GM18873 (cell line): Measurements from ENCODE around the gene NR4A2.

Experiments used
- ATAC-seq: cut with Tn5 transposase; IDR thresholded peaks from one replicate; pipeline ENCODE4 v1.9.1; 2021; ENCODE audit warnings: mild to moderate bottlenecking, moderate library complexity, moderate number of reproducible peaks; ENCODE audit not compliant: unreplicated experiment, low FRiP score

The NR4A2 gene

DNA sequence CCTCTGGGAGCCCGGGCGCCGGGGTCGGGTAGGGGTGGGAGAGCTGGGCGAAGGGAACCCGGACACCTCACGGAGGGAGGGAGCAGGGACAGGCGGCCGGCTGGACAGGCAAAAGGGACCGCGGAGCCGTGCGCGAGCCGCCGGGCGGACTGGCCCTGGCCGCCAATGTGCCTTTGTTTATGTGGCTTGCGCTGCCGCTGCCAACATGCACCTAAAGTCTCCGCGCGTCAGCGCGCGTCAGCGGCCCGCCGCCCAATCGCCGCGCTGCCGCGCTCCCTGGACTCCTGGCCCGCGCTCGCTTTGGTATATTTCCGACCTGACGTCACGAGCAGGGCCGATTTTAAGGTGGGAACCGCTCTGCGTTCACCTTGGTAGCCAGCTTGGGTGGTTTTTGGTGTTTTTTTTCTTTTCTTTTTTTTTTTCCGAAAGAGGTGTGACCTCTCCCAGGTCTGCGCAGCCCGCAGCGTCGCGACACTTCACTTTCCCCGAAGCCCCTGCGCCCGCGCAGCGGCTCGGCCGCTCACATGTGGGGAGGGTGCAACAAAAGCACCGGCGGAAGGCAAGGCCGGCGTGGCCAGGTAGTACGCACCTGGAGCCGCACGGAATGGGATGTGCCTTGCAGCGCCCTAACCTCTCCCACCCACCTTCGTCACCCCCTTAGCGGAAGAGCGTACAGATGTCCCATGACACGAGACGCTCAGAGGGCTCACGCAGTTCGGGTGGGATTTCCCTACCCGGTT, at the start of gene NR4A2:
Gene NR4A2 (minus strand): TSS at position 188 of the 740 bp plus-strand sequence. CDS start 2,535 bp downstream, outside the sequence.
- peak; percentile 52 for ATAC-seq

- ATAC-seq: peak; percentile 93
Measured at GRCh38 chr2:156380117-156380645, 47.7 kb upstream of the NR4A2 start.

GRCh38 chr2:156379714-156380113, 47.2 kb upstream of the NR4A2 start:
- ATAC-seq: no peak

- no peak for ATAC-seq
Measured at GRCh38 chr2:156379071-156379470, 46.5 kb upstream of the NR4A2 start.

DNA sequence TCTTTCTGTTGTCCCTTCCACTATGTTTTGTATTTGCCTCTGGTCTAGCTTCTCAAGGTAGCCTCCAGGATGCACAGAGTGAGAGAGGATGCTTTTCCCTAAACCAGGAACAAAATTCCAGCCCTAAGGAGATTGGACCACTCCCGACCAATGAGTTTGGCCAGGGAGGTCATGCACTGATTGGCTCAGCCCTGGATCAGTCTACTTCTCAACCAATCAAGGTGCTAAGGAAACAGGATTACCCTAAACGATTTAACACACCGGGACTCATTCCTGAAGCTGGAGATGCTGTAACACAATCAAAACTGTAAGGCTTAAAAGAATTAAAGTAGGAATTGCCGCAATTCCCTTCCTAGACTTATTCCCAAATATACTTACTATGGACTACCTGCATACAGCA, 34.2 kb upstream of the NR4A2 start:
- ATAC-seq: no peak

GRCh38 chr2:156363141-156363540, 30.6 kb upstream of the NR4A2 start:
- ATAC-seq: no peak

DNA sequence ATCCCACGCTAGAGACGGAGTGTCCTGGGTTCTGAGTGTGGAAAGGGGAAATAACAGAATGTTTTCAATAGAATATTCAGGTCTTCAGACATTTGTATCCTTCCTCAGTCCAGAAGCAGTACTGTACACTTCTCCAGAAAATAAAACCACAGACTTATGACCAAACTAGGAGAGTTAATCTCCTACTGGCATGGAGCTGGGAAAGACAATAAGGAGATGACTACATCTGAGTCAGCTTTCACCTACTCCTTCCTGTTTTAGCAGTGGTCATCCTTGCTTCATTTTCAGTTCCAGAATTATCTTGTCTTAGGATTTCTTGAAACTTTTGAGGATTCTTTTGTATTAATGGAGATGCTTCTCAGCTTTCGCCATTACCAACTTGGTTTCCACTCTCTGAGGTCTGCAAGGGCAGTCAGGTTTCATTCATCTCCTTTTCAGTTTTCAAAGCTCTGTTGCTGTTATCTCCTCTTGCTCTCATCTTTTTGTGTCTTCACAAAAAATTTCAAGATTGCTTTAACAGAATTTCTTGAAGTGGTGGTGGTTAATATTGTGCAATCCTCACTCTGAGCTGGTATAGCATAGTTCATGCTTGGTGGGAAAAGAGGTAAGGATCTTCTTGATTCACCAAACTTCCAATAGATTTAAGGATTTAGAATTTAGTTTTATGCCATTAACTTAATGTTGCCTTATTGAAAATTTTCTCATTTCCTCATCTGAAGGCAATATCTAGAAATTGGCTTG, 23.7 kb upstream of the NR4A2 start:
- no peak for ATAC-seq

DNA sequence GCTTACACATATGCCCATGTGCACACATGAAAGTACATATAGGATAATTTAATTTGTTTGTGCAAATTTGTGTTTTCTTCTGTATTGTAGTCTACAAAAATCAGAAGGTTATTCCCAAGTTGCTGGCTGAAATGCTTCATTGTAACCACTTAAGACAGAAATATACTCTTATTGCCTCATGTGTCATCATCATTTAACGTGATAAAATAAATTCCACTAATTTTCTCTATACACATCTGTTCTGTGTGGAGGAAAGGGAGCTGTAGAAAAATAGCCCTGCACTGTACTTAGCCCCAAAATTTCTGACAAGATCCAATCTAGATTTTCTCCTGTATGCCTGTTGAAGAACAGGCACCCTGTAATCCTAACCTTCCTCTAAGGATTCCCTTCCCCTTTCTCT, 20.4 kb upstream of the NR4A2 start:
- ATAC-seq: no peak

GRCh38 chr2:156350374-156351142, 18.0 kb upstream of the NR4A2 start:
- ATAC-seq: no peak

DNA sequence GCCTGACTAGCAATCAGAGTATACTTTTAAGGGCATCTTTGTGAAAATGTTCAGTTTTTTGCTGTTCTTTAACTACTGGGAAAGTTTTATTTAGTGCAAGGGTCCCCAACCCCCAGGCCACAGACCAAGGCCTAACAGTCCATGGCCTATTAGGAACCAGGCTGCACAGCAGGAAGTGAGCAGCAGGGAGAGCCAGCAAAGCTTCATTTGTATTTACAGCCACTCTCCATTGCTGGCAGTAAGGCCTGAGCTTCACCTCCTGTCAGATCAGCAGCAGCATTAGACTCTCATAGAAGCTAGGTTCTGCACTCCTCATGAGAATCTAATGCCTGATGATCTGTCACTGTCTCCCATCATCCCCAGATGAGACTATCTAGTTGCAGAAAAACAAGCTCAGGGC, 17.1 kb upstream of the NR4A2 start:
- no peak for ATAC-seq

DNA sequence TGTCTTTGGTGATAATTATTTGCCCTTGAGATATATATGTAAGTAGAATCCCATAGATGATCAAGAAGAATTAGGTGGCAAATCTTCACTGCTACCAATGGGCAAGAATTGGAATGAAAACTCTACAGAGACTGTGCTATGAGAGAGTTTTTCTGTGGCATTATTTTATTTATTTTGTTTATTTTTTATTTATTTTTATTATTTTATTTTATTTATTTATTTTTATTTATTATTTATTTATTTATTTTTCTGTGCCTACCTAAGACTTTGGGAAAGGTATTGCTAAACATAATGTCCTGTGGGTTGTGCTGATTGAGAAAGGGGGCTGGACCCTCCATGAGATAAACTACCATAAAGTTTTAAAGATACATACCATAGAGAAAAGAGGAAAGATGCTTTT, 16.6 kb upstream of the NR4A2 start:
- ATAC-seq: no peak

GRCh38 chr2:156347431-156347830, 14.9 kb upstream of the NR4A2 start:
- no peak for ATAC-seq

DNA sequence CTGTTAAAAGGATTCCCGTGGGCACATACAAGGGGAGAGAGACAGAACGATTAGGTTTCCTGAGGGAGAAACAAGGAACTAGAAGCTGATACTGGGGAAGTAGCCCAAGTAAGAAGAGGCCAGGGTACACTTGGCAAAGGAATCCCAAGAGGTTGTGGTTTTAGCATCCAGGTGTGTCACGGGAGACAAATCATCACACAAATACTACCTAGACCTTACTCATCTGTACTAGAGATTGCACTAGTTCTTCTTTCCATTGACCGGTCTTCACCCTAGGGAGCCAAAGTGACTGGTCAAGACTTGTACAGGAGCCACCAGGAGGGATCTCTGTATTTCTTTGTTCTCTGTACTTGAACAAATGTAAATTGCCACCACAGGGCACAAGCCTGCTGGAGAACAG, 14.2 kb upstream of the NR4A2 start:
- no peak for ATAC-seq

DNA sequence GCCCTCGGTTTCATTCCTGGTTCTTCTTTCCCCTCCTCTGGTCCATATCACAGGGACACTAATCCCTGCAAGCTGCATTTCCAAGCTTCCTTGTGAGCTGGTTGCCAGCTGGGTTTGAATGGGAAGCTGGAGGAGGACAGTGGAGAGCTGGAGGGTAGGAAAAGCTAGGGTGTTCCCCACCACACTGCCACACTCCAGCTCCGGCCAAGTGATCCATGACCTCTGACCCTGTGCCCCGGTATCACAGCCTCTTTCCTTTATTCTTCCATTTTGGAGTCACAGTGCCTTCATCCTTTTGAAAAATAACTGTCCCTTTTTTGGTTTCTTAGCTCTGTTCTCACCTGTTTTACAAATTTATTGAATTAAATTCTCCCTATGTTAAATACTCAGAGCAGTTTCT, 13.1 kb upstream of the NR4A2 start:
- ATAC-seq: no peak

DNA sequence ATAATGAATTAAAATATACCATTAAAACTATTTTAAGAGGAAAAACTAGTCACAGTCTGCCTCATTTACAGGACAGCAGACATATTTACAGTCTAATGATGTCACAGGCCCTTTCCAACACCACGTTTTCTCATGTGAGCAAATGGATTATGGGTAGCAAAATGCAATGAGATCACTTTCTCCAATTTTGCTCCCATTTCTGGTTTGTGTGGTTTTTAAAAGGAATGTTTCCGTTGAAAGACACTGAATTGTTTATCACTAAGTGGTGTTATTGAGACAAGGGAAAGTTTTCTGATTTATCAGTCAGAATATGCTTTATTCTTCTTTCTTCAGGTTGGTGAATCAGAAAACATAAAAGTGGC, 11.4 kb upstream of the NR4A2 start:
- ATAC-seq: no peak

DNA sequence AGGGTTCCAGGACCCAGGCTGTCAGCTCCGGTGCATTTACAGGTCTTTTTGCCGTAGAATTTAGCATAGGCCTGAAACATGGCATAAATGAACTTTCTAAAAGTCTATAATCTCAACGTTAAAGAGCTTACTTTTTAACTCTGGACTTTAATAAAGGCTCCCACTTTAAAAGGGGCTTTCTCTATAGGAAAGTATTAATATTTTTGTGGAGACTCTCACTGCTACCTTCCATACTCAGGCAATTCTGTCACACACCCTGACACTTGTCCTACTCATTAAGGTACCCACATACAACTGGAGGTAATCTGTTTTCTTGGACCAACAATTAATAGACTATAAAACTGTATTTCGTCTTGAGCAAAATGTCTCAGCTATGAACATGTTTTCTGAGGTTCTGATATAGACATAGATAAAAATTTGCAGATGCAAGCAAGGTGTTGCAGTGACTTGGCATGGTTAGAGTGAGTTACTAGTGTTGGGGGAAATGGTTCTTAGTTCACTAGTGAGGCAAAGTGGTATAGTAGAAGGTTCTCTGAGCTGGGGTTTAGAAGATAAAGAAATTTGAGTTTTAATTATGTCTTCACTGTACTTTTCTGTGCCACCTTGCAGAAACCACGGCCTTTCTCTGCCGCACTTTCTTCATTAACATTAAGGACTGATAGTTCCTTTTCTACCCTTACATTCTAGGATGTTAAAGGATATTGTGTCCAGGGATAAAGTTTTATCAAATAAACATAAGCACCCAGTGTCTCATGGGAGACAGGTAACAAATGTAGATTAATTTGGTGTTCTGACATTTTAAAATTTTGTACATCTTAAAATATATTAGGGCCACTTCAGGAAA, 10.8 kb upstream of the NR4A2 start:
- ATAC-seq: no peak

GRCh38 chr2:156342254-156343095, 10.0 kb upstream of the NR4A2 start:
- peak; percentile 52 for ATAC-seq

DNA sequence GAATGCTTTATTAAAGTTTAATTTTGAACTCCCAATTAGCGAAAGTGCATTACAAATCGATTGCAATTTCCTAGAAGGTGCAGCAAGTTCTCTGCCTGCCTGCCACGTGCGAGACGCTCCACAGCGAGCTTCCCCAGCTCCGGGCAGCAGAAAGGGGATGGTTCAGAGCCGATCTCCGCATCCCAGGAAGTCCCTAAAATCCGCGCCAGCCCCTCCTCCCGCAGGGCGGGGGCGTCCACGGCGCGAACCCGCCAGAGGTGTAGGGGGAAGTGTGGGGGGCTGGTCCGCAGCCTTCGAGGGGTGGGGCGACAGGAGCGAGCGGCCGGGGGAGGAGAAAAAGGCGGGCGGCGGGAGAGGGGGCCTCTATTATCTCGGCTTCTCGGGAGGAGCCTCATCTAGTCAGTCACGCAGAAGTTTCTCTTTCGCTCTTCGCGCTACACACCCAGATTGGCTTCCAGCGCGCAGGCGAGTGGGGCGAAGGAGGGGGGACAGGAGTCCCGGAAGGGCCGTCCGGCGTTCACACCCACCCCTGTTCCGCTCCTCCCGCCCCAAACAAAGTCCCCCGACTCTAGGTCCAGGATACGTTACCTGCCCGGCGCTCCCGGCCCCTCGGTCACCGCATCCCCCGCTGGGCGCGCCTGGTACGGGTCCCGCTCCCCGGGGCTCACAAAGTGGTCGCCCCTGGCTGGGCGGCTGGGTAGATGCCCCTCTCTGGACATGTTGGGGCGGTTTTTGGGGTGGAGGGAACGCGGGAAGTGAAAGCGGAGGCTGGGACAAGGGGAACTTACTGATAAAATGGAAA, 9.1 kb upstream of the NR4A2 start:
- peak; percentile 85 for ATAC-seq
